ENCODE data around the gene NEB.

Gene NEB

DNA sequence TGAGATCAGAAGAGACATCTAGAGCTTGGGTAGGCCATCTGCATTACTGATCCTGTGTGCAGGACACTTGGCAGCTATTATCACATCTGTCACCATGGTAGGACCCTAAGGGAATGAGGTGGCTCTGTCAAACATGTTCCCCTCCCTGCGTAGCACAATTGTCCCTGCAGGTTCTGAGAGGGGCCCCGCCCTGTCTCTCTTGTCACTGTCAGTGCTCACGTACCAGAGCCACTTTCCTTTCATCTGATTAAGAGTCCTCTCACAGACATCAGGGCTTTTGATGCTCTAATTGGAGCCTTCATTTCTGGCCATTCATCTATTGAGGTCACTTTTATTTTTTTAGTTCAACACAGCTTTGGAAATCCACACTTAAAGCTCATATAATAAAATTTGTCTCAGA lies 38.5 kb downstream of the NEB start:
- DNase-seq: no peak

DNA sequence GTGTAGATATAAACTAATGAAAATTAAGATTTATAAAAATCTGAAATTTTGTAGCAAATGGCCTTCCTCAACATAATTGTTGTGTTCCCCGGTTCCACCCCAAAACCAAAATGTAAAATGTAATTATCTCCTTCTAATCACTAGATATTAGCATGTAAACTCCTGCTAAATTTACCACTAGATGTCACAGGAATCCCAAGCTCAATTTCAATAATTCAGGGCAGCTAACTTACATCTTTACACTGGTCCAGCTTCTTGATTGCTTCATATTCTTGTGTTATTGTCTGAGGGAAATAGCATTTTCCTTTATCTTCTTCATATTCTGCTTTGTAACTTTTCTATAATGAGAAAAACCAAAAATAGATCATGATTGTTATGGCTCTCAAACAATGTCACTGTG lies 42.6 kb downstream of the NEB start:
- DNase-seq: no peak

DNA sequence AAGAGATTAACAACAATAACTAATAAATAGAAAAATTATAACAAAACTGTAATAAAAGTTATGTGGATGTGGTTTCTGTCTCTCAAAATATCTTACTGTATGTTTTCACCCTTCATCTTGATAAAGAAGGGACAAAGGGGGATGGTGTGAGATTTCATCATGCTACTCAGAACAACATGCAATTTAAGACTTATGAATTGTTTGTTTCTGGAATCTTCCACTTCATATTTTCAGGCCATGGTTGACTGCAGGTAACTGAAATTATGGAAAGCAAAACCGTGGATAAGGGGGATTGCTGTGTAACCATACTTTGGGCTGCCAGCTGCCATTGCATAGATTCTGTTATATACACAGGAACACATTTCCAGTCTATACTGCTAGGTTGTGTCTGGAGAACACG lies 45.6 kb downstream of the NEB start:
- DNase-seq: no peak

DNA sequence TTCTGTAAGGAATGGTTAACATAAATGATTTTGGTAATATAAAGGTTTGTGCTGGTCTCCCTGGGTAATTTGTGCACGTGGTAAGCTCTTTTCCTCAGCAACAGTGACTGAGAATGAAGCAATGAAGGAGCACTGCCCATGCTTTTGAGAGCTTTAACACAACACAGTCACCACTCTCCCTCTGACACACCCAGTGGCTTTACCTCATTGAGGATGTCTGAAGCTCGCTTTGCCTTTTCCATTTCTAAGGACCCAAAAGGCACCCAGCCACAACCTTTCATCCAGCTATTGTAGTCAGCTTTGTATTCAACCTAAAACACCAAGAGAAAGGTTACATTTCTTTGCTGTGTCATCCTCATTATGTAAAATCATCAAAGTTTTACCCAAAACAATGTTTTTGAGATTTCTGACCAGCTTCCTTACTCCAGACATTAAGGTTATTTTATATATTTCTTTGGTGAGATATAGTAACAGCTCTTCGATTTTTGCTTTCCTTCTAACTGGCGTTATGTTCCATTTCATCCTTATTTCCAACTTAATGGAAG lies 51.7 kb downstream of the NEB start:
- no peak for DNase-seq

DNA sequence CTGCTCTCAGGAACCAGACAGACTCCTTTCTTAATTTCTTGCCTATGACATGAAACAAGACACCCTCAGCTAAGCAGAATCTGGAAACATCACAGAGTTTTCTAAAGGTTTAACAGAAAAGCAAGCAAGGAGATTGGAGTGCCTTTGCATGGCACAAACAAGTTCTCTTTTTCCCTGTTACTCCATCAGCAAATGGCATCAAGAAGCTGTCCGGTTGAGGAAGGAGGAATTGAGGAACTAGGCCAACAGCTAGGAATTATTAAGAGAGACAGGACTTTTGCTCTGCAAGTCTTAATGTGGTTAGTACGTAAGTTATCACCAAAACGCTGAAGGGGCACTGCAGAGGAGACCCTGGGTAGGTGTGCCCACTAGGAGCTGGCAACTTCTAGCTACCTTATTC lies 53.2 kb downstream of the NEB start:
- DNase-seq: no peak

DNA sequence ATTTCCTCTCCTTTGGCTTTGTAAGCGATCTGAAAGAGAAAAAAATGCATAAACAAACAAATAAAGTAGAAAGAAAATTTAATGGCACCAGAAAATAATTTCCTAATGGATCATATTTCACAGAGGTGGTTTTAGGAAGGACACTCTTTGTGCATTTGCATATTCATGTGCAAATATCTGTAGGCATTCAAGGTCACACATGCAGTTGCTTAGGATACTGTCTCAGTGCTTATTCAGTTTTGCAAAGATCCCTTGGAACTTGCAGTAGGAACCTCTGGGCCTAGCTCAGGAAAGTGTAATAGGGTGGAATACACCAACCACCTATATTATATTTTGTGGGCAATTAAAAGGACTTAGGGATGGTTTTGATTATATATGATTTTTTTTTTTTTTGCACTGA lies 54.3 kb downstream of the NEB start:
- no peak for DNase-seq

DNA sequence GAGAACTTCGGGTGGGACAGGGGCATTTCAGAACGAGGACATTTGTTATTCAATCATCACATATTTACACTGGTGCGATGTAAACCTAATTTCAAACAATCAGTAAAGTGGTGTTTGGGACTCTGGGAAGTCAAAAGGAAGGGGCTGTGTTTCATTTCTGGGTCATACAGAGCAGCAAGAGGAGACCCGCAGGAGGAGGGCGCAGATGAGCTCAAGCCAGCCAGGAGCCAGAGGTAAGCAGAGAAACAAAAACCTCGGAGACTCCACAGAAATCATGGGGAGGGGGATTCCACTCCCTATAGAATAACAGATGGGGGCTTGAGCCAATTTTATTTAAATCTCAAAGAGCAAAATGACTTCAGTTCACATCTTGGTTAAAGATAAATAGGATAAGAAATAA lies 55.4 kb downstream of the NEB start:
- DNase-seq: no peak

DNA sequence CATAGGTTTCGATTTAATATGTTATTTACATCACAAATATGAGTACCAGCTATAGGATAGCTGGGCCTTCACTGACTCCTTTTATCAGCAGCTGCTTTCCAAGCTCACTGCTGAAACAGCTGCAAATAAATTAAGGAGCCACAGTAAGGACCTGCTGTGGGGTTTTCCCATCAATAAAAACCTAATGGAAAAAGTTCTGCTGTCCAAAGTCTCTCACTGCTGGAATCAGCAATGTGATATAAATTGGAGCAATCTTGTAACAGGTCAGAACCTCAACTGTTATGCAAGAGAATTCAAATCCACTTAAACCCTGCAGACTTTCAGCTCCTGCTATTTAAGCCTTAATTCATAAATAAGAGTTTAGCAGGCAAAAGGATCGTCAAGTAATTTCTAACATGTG lies 61.3 kb downstream of the NEB start:
- no peak for DNase-seq

DNA sequence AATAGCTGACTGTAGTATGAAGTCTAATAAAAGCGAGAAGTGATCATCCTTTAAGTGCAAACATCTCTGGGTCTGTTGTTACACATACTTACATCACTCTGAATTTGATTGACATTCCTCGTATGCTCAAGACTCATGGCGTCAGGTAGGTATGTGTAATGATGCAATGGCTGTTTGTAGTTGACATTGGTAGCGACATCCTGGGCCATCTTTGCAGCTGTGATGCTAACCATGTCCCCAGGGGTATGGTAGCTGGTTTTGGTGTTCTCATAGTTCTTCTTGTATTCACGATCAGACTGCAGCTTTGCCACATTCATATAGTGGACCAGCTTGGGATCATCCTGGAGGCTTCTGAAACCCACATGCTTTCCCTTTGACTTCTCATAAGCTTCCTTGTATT lies 62.0 kb downstream of the NEB start:
- DNase-seq: no peak

DNA sequence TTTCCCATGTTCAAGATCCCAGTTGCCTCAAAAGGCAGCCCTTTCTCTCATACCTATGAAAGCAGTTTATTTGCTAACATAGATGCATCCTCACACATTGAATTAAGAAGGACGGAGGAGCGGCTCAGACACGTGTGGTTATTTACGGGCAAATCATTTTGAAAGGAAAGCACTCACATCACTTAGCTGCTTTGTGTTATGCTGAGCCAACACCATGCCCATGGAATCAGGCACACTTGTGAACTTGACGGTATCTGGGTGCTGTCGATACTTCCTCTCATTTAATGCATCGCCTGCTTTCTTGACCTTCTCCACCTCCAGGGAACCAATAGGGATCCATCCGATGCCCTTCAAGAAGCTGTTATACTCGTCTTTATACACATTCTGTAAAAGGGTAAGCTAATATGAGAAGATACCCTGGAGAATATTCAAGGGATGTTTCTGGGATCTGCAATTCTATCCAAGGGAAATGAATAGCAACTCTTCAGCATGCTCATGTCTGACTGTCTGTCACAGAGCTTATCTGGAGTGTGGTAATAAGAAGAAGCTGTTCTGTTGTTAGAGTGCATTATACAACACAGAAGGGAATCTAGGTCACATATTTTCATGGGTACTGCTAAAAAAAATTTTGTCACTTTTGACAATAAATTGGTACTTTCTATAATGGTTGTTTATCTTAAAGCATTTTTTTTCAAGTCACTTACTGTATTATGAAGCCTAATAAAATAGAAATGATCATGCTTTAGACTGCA lies 63.3 kb downstream of the NEB start:
- DNase-seq: no peak

DNA sequence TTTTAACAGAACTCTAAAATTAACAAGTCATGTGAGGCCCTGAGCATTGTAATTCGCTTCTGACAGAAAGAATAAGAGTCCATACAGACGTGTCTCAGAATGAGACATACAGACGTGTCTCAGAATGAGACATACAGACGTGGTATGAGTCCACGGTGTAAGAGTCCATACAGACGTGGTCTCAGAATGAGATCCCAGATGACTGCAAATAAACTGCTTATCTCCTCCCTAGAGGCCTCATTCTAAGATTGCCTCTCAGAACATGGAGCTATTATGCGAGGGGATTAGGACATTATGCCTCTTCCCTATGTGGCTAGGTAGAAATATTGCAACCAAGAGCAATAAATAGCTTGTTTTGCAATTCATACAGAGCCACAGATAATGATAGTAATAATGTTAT lies 63.9 kb downstream of the NEB start:
- DNase-seq: no peak

DNA sequence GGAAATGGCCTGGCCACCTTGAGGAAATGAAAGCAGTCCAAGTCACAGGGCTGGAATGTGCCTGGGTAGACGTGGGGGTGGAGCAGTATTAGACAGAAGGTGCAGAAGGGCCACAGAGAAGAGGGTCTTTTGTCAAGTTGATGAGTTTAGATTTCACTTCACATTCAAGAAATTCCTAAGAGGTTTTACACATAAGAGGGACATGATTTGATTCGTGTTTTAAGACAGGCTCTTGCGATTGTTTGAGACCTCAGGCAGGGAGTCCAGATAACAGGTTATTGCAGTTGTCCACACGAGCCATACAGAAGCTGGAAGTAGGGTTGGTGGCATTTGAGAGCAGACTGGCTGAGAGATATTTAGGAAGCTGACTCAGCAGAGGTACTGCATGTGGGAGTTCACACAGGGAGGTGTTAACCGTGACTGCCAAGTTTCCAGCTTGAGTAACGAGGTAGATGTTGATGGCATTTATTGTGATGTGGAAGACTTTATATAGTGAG lies 64.6 kb downstream of the NEB start:
- DNase-seq: peak in 1 of 2 experiments; percentile 15

DNA sequence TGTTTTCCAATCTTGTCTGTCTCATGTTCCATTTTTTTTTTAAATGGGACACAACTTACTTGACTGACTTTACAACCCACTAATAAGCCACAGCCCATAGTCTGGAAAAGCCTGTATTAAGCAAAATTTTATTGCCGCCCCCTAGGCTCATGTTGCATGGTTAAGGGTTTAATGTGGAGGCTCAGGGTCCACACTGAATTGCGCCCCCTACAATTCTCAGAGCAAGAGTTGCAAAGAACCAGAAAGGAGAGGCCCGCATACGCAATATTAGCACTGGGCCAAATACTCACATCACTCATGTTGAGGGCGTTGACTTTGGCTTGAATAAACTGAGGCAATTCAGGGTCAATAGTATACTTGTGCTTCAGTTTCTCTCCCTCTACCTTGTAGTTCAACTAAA lies 65.5 kb downstream of the NEB start:
- no peak for DNase-seq

DNA sequence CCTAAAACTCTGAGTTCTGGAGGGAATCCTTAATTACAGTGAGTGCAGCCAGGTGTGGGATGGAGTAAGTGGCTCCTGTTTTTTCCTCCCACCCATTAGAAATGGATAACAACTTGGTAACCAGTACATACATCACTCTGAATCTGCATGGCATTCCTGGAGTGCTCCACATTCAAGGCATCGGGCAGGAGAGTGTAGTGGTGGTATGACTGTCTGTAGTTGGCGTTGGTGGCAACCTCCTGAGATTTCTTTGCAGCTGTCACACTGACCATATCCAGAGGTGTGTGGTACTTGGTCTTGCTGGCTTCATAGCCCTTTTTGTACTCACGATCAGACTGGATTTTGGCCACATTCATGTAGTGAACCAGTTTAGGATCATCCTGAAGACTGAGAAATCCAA lies 68.3 kb downstream of the NEB start:
- no peak for DNase-seq

DNA sequence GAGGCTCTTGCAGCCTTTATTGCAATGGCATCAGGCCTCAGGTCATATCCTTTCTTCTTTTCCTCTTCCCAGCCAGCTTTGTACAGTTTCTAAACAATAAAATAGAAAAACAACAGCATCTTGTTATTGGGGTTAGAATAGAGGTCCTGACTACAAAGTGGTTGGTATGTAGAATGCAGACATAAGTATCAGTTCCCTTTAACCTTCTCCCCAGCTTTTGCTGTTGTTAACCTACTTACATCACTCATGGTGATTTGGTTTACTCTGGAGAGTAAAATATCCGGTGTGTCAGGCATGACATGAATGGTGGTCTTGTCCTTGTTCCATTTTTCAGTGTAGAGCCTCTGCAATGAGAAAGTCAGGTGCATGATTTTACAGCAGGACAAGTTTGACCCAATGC lies 69.8 kb downstream of the NEB start:
- no peak for DNase-seq

DNA sequence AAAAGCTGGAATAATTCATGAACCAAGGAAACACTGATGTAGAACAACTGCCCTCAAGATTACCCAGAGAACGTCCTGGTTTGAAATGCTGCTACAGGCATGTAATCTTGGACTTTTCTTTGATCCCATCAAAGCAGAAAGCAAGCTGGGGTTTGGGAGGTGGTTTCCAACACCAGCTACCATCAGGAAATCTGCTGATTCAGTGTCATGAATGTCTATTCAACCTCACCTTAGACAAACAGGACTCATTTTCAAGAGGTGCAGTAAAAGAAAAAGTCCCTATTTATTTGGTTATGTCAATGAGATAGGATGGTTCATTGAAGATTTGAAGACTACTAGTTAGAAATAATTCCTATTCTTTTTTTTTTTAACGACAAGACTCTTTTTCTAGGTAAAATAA lies 72.7 kb downstream of the NEB start:
- DNase-seq: no peak

DNA sequence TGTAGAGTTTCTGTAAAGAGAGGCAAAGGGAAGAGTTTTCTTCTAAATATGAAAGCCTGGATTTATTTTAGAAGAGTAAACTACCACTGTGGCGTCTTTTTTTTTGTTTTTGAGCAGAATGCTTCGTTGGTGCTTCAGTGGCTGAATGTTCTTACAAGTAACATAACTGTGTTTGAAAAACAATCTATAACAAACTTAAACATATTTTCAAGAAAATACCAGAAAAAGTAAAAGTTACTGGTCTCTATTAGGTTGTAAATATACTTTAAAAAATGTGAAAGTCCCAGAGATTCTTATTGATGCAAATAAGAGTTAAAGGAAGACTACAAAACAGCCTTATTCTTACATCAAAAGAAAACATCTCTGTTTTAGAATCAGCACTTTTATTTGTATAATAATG lies 76.2 kb downstream of the NEB start:
- no peak for DNase-seq

DNA sequence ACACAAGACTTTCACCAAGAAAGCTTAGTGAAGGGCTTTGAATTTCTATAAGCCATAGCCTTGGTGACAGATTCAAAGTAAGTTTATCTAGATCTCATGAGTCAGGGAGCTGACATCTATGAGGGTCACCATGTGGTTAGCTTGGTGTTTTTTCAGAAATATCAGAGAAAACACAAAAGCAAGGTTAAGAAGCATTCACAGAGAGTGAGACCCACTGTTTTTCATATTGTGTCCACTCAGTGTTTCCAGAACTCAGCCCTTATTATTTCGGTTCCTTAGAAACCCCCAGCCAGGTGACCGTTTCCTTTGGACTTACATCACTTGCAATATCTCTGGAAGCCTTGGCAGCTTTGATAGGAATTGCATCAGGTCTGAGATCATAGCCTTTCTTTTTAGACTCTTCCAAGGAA lies 76.6 kb downstream of the NEB start:
- no peak for DNase-seq

DNA sequence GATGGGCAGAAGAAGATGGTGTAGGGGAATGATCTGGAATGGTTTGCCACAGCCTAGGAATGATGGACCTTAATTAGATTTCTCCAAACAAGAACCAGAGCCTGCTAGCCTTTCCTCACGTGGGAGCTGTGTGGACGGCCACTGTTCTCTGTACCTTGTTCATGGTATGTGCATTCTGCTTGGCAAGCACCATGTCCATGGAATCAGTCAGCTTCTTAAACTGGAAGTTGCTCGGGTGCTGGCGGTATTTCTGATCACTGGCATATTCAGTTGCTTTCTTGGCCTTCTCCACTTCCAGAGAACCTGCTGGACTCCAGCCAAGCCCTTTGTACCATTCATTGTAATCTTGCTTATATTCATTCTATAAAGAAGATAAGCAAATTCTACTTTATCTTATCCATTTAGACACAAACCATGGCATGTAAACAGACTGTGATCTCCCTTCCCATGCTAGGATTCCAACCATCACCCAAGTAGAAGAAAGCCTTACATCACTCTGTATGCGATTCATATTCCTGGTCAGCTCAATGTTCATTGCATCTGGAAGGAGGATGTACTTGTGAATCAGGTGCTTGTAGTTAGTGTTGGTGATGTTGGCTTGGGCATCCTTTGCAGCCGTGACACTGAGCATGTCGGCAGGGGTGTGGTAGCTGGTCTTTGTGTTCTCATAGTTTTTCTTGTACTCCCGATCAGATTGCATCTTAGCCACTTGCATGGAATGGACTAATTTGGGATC lies 78.4 kb downstream of the NEB start:
- no peak for DNase-seq

DNA sequence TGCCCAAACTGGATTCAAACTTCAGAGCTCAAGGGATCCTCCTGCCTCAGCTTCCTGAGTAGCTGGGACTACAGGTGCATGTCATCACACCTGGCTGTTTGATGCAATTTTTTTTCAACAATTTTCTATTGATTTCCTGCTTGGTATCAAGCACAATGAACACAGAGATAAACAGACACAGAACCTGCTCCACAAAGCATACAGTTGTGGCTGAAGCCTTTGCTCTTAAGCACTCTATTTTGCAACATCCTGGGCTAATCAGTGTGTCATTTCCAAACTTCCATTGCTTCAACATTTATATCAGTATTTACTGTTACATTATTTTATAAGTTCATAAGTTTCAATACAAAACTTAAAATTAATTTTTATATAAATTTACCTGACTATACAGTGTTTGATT lies 79.4 kb downstream of the NEB start:
- no peak for DNase-seq

DNA sequence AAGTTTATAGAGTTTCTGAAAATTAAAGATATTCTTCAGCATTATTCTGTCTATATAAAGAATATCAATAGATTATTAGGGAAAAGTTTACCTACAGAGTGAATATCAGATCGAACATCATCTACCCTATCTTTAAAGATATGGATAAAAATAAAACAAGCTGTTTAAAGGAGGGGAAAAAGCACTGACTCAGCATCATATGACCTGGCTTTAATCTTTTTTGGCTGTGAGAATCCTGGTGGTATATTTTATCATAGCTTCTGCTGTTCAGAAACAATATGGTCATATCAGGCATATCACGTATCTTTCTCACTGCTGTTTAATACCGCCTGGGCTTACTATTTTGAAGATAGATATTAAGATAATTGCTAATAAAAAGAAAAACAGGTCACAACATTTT lies 80.2 kb downstream of the NEB start:
- DNase-seq: no peak

DNA sequence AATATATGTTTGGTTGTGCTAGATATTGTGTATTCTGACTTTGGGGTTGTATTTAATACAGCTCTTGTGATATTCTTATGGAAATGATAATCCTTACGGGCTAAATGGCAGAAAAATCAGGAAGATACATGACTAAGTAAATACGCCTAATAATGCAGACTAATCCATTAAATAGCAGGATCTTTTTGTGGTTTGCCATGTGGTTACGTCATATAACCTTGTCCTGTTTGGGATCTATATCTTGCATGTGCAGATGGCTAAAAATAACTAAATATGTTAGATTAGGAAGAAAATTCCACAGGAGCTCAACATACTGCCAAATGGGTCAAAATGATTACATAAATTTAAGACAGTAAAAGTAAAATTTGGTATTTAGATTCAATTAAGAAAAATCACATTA lies 83.0 kb downstream of the NEB start:
- DNase-seq: no peak

DNA sequence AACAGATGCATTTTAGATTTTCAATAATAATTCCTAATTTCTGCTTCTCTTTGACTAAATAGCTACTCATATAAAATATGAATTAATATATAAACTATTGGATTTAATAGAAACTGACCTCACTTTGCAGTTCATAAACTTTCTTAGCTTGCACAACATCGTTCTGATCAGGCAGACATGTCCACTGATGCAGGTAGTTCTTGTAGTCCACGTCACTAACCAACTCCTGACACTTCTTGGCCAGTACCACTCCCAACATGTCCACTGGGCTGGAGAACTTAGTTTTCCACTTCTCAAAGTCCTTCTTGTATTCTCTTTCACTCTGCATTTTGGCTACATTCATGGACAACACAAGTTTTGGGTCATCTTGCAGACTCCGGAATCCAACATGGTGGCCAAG lies 83.8 kb downstream of the NEB start:
- DNase-seq: no peak

DNA sequence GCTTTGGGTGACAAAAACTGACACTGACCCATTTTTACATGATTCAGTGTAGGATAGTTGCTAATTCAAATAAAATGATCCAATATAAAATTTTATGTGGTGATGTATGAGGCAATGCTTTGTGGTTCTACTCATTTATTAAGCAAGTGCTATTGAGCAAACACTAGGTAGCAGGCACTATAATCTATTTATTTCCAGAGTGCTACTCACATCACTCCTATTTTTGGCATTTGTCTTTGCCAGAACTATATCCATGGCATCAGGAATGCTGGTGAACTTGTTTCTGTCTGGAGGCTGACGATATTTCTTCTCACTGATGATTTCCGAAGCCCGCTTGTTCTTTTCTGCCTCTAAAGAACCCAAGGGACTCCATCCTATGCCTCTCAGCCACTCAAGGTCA lies 84.3 kb downstream of the NEB start:
- DNase-seq: no peak
